OCI-LY7 (cell line): ENCODE measurements around the gene TOX3. TPM values are rescaled to one million over a fixed set of nuclear protein-coding genes. Genes with fewer than 3 reads are reported as not detected.

Experiments
- BruUV-seq: library from RNA; stranded (reverse); fragments of 400-500 nt; replicated peaks from 2 replicates; lab custom pipeline; 2021; lab: Mats Ljungman, UMichigan
- CTCF ChIA-PET: fragments of 300-600 bp; sonication (Branson Sonifier 250); formaldehyde crosslinking; loops from one replicate; lab custom pipeline; 2022; ENCODE audit warnings: antibody characterized with exemption; ENCODE audit not compliant: unreplicated experiment; lab: Charles Lee
- POLR2A ChIA-PET: fragments of 300-600 bp; sonication (Branson Sonifier 250); formaldehyde crosslinking; loops from one replicate; lab custom pipeline; 2022; ENCODE audit warnings: antibody characterized with exemption; lab: Charles Lee
- DNase-seq: peaks from one replicate; pipeline ENCODE4 v3.0.0-alpha.2; 2015; ENCODE audit warnings: low spot score
- H2AFZ ChIP-seq: fragments of 200-600 bp; sonication (generic), shearing (Covaris generic); 2 replicates; pipeline ENCODE4 v1.6.1; 2014; ENCODE audit warnings: mild to moderate bottlenecking, antibody characterized with exemption, low read length, moderate library complexity
- H3K27ac ChIP-seq: fragments of 200-600 bp; sonication (generic); 2 replicates; pipeline ENCODE4 v1.5.1; 2014; ENCODE audit warnings: mixed run types, low read depth, mild to moderate bottlenecking, moderate library complexity, low read length, inconsistent platforms; ENCODE audit not compliant: poor library complexity, severe bottlenecking
- H3K36me3 ChIP-seq: fragments of 200-600 bp; sonication (generic); 2 replicates; pipeline ENCODE4 v1.6.1; 2014; ENCODE audit warnings: mild to moderate bottlenecking, antibody characterized with exemption, low read length, moderate library complexity, mixed read lengths; ENCODE audit not compliant: insufficient read depth
- H3K4me1 ChIP-seq: fragments of 200-600 bp; sonication (generic); 2 replicates; pipeline ENCODE4 v1.5.1; 2014; ENCODE audit warnings: mild to moderate bottlenecking, low read length; ENCODE audit not compliant: insufficient read depth, poor library complexity, severe bottlenecking
- H3K4me2 ChIP-seq: fragments of 200-600 bp; sonication (generic); 2 replicates; pipeline ENCODE4 v1.6.1; 2014; ENCODE audit warnings: mild to moderate bottlenecking, low read length
- H3K4me3 ChIP-seq: fragments of 200-600 bp; sonication (generic); 2 replicates; pipeline ENCODE4 v1.5.1; 2014; ENCODE audit warnings: mild to moderate bottlenecking, low read depth, low read length; ENCODE audit not compliant: poor library complexity, severe bottlenecking
- H3K79me2 ChIP-seq: fragments of 200-600 bp; sonication (generic); 2 replicates; pipeline ENCODE4 v1.6.1; 2016; ENCODE audit warnings: low read depth, mild to moderate bottlenecking, low read length, moderate library complexity, mixed read lengths; ENCODE audit not compliant: insufficient read depth
- H3K9me2 ChIP-seq: fragments of 200-600 bp; sonication (generic); 2 replicates; pipeline ENCODE4 v1.6.1; 2016; ENCODE audit warnings: mild to moderate bottlenecking, low read length, mixed read lengths; ENCODE audit not compliant: insufficient read depth
- H3K9me3 ChIP-seq: fragments of 200-600 bp; sonication (generic); 2 replicates; pipeline ENCODE4 v1.6.1; 2014; ENCODE audit warnings: mild to moderate bottlenecking, mixed run types, low read length, mixed read lengths
- H4K20me1 ChIP-seq: fragments of 200-600 bp; sonication (generic); 2 replicates; pipeline ENCODE4 v1.6.1; 2014; ENCODE audit warnings: mild to moderate bottlenecking, antibody characterized with exemption, low read length, moderate library complexity, mixed read lengths; ENCODE audit not compliant: insufficient read depth
- EZH2phosphoT487 ChIP-seq: fragments of 200-600 bp; sonication (generic); IDR thresholded peaks from 2 replicates; pipeline ENCODE4 v1.6.1; 2018; ENCODE audit warnings: low read depth, borderline replicate concordance, mild to moderate bottlenecking, mixed run types, antibody characterized with exemption, low read length, moderate library complexity, mixed read lengths
- intact Hi-C: fragments of 100-400 bp; cut with micrococcal nuclease; formaldehyde crosslinking; loops from one replicate; pipeline ENCODE4 v1.10.0; 2022; ENCODE audit not compliant: unreplicated experiment
- total RNA-seq, 2 experiments: library from RNA; depleted of rRNA in 1 of 2; stranded (reverse); fragments of >200 nt in 1 of 2; shearing (Covaris generic) in 1 of 2; gene quantifications; 2 replicates each; pipeline ENCODE4 v1.2.3, GENCODE V29; 2014 to 2022
- TF ChIP-seq, protein P1 (sequence below): fragments of 200-600 bp; sonication (generic); conservative IDR thresholded peaks from 2 replicates; pipeline ENCODE4 v1.5.1; 2014; ENCODE audit warnings: mild to moderate bottlenecking, antibody characterized with exemption, low read length, moderate library complexity, mixed read lengths

TOX3 gene
- total RNA-seq, 2 experiments from 2014 or later: not detected

DNA sequence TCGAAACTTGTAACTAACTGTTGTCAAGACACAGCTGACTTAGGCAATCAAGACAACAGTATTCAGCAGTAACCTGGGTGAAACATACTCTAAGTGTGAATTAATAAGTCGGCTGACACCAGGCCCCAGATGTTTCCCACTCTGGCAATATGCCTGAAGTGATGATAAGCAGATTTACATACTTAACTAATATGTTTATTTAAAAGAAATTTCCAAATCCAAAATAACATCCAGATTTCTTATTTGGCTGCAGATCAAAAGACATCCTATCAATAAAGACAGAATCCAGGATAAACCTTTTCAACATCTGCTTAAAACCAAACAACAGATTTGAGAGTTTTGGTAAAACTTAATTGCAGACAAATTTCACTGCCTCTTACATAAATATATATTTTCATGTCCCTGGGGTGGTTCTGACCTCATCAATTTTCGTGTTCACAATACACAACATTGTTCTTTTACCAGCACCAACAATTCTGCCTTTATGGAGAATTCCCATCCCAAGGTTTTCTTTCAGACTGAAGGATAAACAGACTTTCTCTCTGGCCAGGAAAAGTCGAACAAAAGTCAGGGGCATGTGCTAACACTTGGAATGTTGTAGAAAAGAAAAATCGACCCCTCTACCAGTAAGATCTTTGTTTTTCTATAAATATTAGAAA is 45.1 kb upstream of the TOX3 start:
- H2AFZ ChIP-seq: no peak overlapping the region
- TF ChIP-seq EZH2phosphoT487: no peak
- TF ChIP-seq, protein P1, sequence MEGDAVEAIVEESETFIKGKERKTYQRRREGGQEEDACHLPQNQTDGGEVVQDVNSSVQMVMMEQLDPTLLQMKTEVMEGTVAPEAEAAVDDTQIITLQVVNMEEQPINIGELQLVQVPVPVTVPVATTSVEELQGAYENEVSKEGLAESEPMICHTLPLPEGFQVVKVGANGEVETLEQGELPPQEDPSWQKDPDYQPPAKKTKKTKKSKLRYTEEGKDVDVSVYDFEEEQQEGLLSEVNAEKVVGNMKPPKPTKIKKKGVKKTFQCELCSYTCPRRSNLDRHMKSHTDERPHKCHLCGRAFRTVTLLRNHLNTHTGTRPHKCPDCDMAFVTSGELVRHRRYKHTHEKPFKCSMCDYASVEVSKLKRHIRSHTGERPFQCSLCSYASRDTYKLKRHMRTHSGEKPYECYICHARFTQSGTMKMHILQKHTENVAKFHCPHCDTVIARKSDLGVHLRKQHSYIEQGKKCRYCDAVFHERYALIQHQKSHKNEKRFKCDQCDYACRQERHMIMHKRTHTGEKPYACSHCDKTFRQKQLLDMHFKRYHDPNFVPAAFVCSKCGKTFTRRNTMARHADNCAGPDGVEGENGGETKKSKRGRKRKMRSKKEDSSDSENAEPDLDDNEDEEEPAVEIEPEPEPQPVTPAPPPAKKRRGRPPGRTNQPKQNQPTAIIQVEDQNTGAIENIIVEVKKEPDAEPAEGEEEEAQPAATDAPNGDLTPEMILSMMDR: no peak
- H3K4me1 ChIP-seq: no peaks in the 10 kb centered on the region
- POLR2A ChIA-PET: no interaction called here
- H3K36me3 ChIP-seq: no peaks in the 10 kb centered on the region
- H3K4me3 ChIP-seq: no peak overlapping the region
- CTCF ChIA-PET: no interaction called here
- no peaks in the 10 kb centered on the region for H3K79me2 ChIP-seq
- no peaks in the 10 kb centered on the region for H4K20me1 ChIP-seq
- BruUV-seq: no TSS peak
- H3K4me2 ChIP-seq: no peak overlapping the region
- no peak for DNase-seq
- intact Hi-C loops: no loop called here
- H3K27ac ChIP-seq: no peak overlapping the region
- H3K9me3 ChIP-seq: no peaks in the 10 kb centered on the region
- no peaks in the 10 kb centered on the region for H3K9me2 ChIP-seq

DNA sequence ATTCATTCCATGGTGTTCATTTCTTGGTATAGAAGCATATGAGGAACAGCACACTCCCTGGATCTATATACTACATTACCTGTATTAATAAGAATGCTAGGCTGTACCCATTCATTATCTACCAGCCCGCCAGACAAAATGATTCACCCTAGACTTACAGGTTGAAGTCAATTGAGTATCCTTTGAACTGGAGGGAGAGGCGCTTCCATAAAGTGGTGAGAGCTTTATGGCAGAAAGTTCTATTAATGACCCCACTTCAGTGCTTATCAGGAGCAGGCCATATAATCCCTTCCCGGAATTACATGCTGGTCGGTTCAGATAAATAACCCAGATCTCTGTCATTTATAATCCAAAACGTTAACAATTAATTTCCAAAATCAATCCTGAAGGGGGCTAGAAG is 44.5 kb upstream of the TOX3 start:
- Histone ChIP-seq H3K4me1 (no peaks in the 10 kb centered on the region), H3K27ac (no peak overlapping the region), H2AFZ (no peak overlapping the region), H4K20me1 (no peaks in the 10 kb centered on the region), H3K9me3 (no peaks in the 10 kb centered on the region), H3K9me2 (no peaks in the 10 kb centered on the region), H3K79me2 (no peaks in the 10 kb centered on the region), H3K36me3 (no peaks in the 10 kb centered on the region), H3K4me2 (no peak overlapping the region), H3K4me3 (no peak overlapping the region)
- POLR2A ChIA-PET: no interaction called here
- CTCF ChIA-PET: no interaction called here
- TF ChIP-seq EZH2phosphoT487: no peak
- TF ChIP-seq, protein P1: no peak
- DNase-seq: no peak
- BruUV-seq: no TSS peak
- intact Hi-C loops: no loop called here

DNA sequence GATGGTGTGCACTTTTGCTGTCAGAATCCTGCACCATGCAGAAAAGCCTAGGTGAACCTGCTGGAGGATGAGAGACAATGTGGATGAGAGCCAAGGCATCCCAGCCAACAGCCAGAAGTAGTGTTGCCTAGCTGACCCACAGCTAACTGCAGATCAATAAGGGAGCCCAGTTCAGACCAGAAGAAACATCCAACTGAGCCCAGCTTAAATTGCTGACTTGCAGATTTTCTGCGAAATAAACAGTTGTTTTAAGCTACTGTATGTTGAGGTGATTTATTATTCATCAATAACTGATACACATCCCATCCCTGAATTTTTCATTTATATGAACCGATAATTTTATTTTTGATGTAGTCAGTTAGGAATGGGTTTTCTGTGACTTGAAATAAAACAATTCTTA is 39.2 kb upstream of the TOX3 start:
- Histone ChIP-seq H3K4me3 (no peak overlapping the region), H3K27ac (no peak overlapping the region), H4K20me1 (no peaks in the 10 kb centered on the region), H3K36me3 (no peaks in the 10 kb centered on the region), H2AFZ (no peak overlapping the region), H3K9me3 (no peaks in the 10 kb centered on the region), H3K79me2 (no peaks in the 10 kb centered on the region), H3K9me2 (no peaks in the 10 kb centered on the region), H3K4me2 (no peak overlapping the region), H3K4me1 (no peaks in the 10 kb centered on the region)
- CTCF ChIA-PET: no interaction called here
- intact Hi-C loops: no loop called here
- POLR2A ChIA-PET: interaction anchor here (1.1 kb wide), 1 partner anchor 10 kb away, joined by 3 read pairs; no protein-coding TSS in a partner anchor
- DNase-seq: no peak
- no TSS peak for BruUV-seq
- no peak for TF ChIP-seq EZH2phosphoT487
- TF ChIP-seq, protein P1: no peak
